HCT116 (cell line): ENCODE results near the gene DAPK2. TPM values are rescaled to one million over a fixed set of nuclear protein-coding genes. Genes with fewer than 3 reads are reported as not detected.

Experiments
- ATAC-seq: fragments of 200-7000 bp; cut with Tn5 transposase; 2 replicates; pipeline ENCODE4 v1.9.1; 2020; ENCODE audit warnings: mild to moderate bottlenecking, moderate library complexity
- BruUV-seq: library from RNA; stranded (reverse); fragments of 400-500 nt; replicated peaks from 2 replicates; lab custom pipeline; 2021; lab: Mats Ljungman, UMichigan
- CTCF ChIA-PET: fragments of 300-600 bp; sonication (Branson Sonifier 250); formaldehyde crosslinking; loops from one replicate; lab custom pipeline; 2021; ENCODE audit warnings: antibody characterized with exemption; lab: Charles Lee
- POLR2A ChIA-PET: fragments of 300-600, 350-600 bp; sonication (Branson Sonifier 250); formaldehyde crosslinking; loops from one replicate; lab custom pipeline; 2021; ENCODE audit warnings: antibody characterized with exemption; lab: Charles Lee
- RAD21 ChIA-PET, 2 experiments: fragments of 300-600 bp; sonication (Branson Sonifier 250); formaldehyde crosslinking; loops; one replicate each; lab custom pipeline; 2023; ENCODE audit warnings: low total read pairs in 2 of 2; ENCODE audit not compliant: uncharacterized antibody in 2 of 2, unreplicated experiment in 2 of 2, low non-redundant PET in 1 of 2; lab: Charles Lee
- DNase-seq: peaks from one replicate; pipeline ENCODE4 v3.0.0-alpha.2; 2010; ENCODE audit warnings: low read depth, low spot score
- H2AFZ ChIP-seq: fragments of 200-600 bp; shearing (Covaris generic), sonication (generic); 2 replicates; pipeline ENCODE4 v1.6.1; 2017; ENCODE audit warnings: low read depth, mixed run types, mixed read lengths, antibody characterized with exemption, low read length; ENCODE audit not compliant: poor library complexity, severe bottlenecking
- H3K27ac ChIP-seq: 2 replicates; pipeline ENCODE4 v1.5.1; 2012; ENCODE audit warnings: low read depth, low read length
- H3K27me3 ChIP-seq: fragments of 200-600 bp; sonication (generic); 2 replicates; pipeline ENCODE4 v1.6.1; 2016; ENCODE audit warnings: mixed run types, low read length, mixed read lengths; ENCODE audit not compliant: insufficient read depth
- H3K36me3 ChIP-seq, 2 experiments: fragments of 200-500 bp in 1 of 2; fragments of 200-600 bp in 1 of 2; sonication (Bioruptor generic) in 1 of 2; sonication (generic) in 1 of 2; 2 replicates each; pipeline versions ENCODE4 v1.5.1 to v1.6.1; 2014 to 2016; ENCODE audit warnings: low read length in 2 of 2, inconsistent platforms in 1 of 2, mixed read lengths in 1 of 2, mixed run types in 1 of 2; ENCODE audit not compliant: insufficient read depth in 2 of 2, control insufficient read depth in 1 of 2
- H3K4me1 ChIP-seq, 2 experiments: fragments of 200-600 bp in 1 of 2; sonication (generic) in 1 of 2; 2 replicates each; pipeline versions ENCODE4 v1.5.1 to v1.6.1; 2012 to 2017; ENCODE audit warnings: low read length in 2 of 2, inconsistent platforms in 1 of 2, mild to moderate bottlenecking in 1 of 2, mixed read lengths in 1 of 2, mixed run types in 1 of 2, moderate library complexity in 1 of 2; ENCODE audit not compliant: insufficient read depth in 2 of 2, control insufficient read depth in 1 of 2
- H3K4me2 ChIP-seq: fragments of 200-600 bp; sonication (generic); 2 replicates; pipeline ENCODE4 v1.6.1; 2017; ENCODE audit warnings: mixed run types, low read length, mixed read lengths
- H3K4me3 ChIP-seq, 2 experiments: fragments of 200-600 bp in 1 of 2; sonication (generic) in 1 of 2; replicated peaks in 1 of 2; 2 replicates each; pipeline ENCODE4 v1.5.1; 2011 to 2016; ENCODE audit warnings: low read length in 2 of 2, control low read depth in 1 of 2, low read depth in 1 of 2, mild to moderate bottlenecking in 1 of 2, mixed read lengths in 1 of 2, mixed run types in 1 of 2
- H3K79me2 ChIP-seq: fragments of 200-600 bp; sonication (generic); 2 replicates; pipeline ENCODE4 v1.6.1; 2017; ENCODE audit warnings: mild to moderate bottlenecking, mixed run types, low read length, moderate library complexity, mixed read lengths; ENCODE audit not compliant: insufficient read depth
- H3K9ac ChIP-seq: fragments of 200-600 bp; sonication (generic); 2 replicates; pipeline ENCODE4 v1.6.1; 2016; ENCODE audit warnings: low read length, mixed read lengths
- H3K9me2 ChIP-seq: fragments of 200-600 bp; sonication (generic), shearing (Covaris generic); 2 replicates; pipeline ENCODE4 v1.6.1; 2017; ENCODE audit warnings: mixed run types, mild to moderate bottlenecking, moderate library complexity; ENCODE audit not compliant: insufficient read depth
- H3K9me3 ChIP-seq, 2 experiments: fragments of 200-500 bp in 1 of 2; fragments of 200-600 bp in 1 of 2; sonication (Bioruptor generic) in 1 of 2; sonication (generic) in 1 of 2; 2 replicates each; pipeline ENCODE4 v1.6.1; 2014 to 2017; ENCODE audit warnings: low read length in 2 of 2, mixed read lengths in 2 of 2, inconsistent platforms in 1 of 2, low read depth in 1 of 2, mild to moderate bottlenecking in 1 of 2, mixed run types in 1 of 2, moderate library complexity in 1 of 2; ENCODE audit not compliant: control insufficient read depth in 1 of 2, insufficient read depth in 1 of 2
- H4K20me1 ChIP-seq: fragments of 200-600 bp; sonication (generic), shearing (Covaris generic); 2 replicates; pipeline ENCODE4 v1.6.1; 2017; ENCODE audit warnings: mixed run types, mild to moderate bottlenecking, moderate library complexity; ENCODE audit not compliant: insufficient read depth
- CBX3 ChIP-seq: IDR thresholded peaks from 2 replicates; pipeline ENCODE4 v1.6.1; 2012; ENCODE audit warnings: low read depth
- CEBPB ChIP-seq: IDR thresholded peaks from 2 replicates; pipeline ENCODE4 v1.6.1; 2012; ENCODE audit warnings: low read depth
- CTCF ChIP-seq, 3 experiments: fragments of 200-600 bp in 1 of 3; sonication (generic) in 1 of 3; IDR thresholded peaks in 2 of 3; conservative IDR thresholded peaks in 1 of 3; 2 replicates each; pipeline ENCODE4 v1.5.1; 2012 to 2017; ENCODE audit warnings: low read depth in 2 of 3, low read length in 2 of 3, antibody characterized with exemption in 1 of 3, borderline replicate concordance in 1 of 3, control low read depth in 1 of 3, mild to moderate bottlenecking in 1 of 3, mixed read lengths in 1 of 3, mixed run types in 1 of 3, moderate library complexity in 1 of 3; ENCODE audit not compliant: insufficient read depth in 1 of 3
- ELF1 ChIP-seq: IDR thresholded peaks from 2 replicates; pipeline ENCODE4 v1.6.1; 2012; ENCODE audit warnings: low read depth, borderline replicate concordance
- EZH2phosphoT487 ChIP-seq: fragments of 200-600 bp; IDR thresholded peaks from 2 replicates; pipeline ENCODE4 v1.6.1; 2018; ENCODE audit warnings: antibody characterized with exemption, borderline replicate concordance
- MAX ChIP-seq: IDR thresholded peaks from 2 replicates; pipeline ENCODE4 v1.6.1; 2012
- POLR2A ChIP-seq: IDR thresholded peaks from 2 replicates; pipeline ENCODE4 v1.7.0; 2011; ENCODE audit warnings: borderline replicate concordance; ENCODE audit not compliant: insufficient read depth, insufficient read length; ENCODE audit errors: extremely low read depth
- POLR2AphosphoS5 ChIP-seq: IDR thresholded peaks from 2 replicates; pipeline ENCODE4 v1.6.1; 2011; ENCODE audit warnings: mild to moderate bottlenecking, low read depth, low read length, moderate library complexity
- SIN3A ChIP-seq: IDR thresholded peaks from 2 replicates; pipeline ENCODE4 v1.6.1; 2012; ENCODE audit warnings: low read depth
- SRF ChIP-seq: IDR thresholded peaks from 2 replicates; pipeline ENCODE4 v1.6.1; 2012; ENCODE audit warnings: low read depth
- TCF7L2 ChIP-seq: IDR thresholded peaks from 2 replicates; pipeline ENCODE4 v1.7.0; 2011; ENCODE audit warnings: borderline replicate concordance, inconsistent platforms; ENCODE audit not compliant: insufficient read depth, insufficient read length; ENCODE audit errors: extremely low read depth
- YY1 ChIP-seq: IDR thresholded peaks from 2 replicates; pipeline ENCODE4 v1.6.1; 2011; ENCODE audit warnings: low read length, low read depth, moderate library complexity, mild to moderate bottlenecking; ENCODE audit not compliant: insufficient replicate concordance; ENCODE audit errors: extremely low read depth
- ZFX ChIP-seq: fragments of 450-650 bp; IDR thresholded peaks from 2 replicates; pipeline ENCODE4 v1.6.1; 2017
- ZNF274 ChIP-seq: fragments of 200-500 bp; sonication (Bioruptor generic); IDR thresholded peaks from 2 replicates; pipeline ENCODE4 v1.6.1; 2014; ENCODE audit warnings: mild to moderate bottlenecking, low read depth, low read length, inconsistent platforms
- intact Hi-C: fragments of 100-400 bp; cut with micrococcal nuclease; formaldehyde crosslinking; loops from 2 replicates; pipeline ENCODE4 v1.10.0; 2022
- total RNA-seq: library from RNA; stranded (reverse); gene quantifications from one replicate; pipeline ENCODE4 v1.2.1, GENCODE V29; 2021; ENCODE audit not compliant: unreplicated experiment

DAPK2 gene
- total RNA-seq, 1 experiment from 2014 or later = 4.8 TPM

- Histone ChIP-seq H3K9me2 (no peaks in the 10 kb centered on the region), H3K79me2 (no peaks in the 10 kb centered on the region), H3K4me1 (no peaks in the 10 kb centered on the region), H3K27me3 (no peaks in the 10 kb centered on the region), H2AFZ (no peak overlapping the region), H3K36me3 (no peaks in the 10 kb centered on the region), H3K4me3 (no peak overlapping the region), H3K4me2 (no peak overlapping the region), H3K9ac (no peak overlapping the region), H3K9me3 (no peaks in the 10 kb centered on the region), H4K20me1 (no peaks in the 10 kb centered on the region), H3K27ac (no peak overlapping the region)
- no peak for ATAC-seq
- BruUV-seq = no TSS peak
- ChIA-PET POLR2A (no interaction called here), RAD21 (no interaction called here), CTCF (no interaction called here)
- no peak for DNase-seq
- intact Hi-C loops = no loop called here
- TF ChIP-seq ZFX = no peak
- no peak for TF ChIP-seq POLR2A
- no peak for TF ChIP-seq ELF1
- no peak for TF ChIP-seq CEBPB
- TF ChIP-seq ZNF274 = no peak
- no peak for TF ChIP-seq TCF7L2
- no peak for TF ChIP-seq CBX3
- no peak for TF ChIP-seq MAX
- no peak for TF ChIP-seq POLR2AphosphoS5
- no peak for TF ChIP-seq EZH2phosphoT487
- TF ChIP-seq SRF = no peak
- no peak for TF ChIP-seq SIN3A
- TF ChIP-seq CTCF (IDR thresholded peaks at IDR 0.05 in 2 of 3, conservative IDR thresholded peaks at IDR 0.05 in 1 of 3; ENCODE audit: borderline replicate concordance in 1 of 3, insufficient read depth in 1 of 3, low read depth in 2 of 3, low read length in 2 of 3) = no peak
- no peak for TF ChIP-seq YY1
These were observed 64.5 kb downstream of the DAPK2 start for GRCh38 chr15:63981596-63982320.
